ENCODE measurements around the gene FCHO2.

GRCh38 chr5:73008831-73009230, 53.0 kb downstream of the FCHO2 start:
- TF ChIP-seq, protein P1, sequence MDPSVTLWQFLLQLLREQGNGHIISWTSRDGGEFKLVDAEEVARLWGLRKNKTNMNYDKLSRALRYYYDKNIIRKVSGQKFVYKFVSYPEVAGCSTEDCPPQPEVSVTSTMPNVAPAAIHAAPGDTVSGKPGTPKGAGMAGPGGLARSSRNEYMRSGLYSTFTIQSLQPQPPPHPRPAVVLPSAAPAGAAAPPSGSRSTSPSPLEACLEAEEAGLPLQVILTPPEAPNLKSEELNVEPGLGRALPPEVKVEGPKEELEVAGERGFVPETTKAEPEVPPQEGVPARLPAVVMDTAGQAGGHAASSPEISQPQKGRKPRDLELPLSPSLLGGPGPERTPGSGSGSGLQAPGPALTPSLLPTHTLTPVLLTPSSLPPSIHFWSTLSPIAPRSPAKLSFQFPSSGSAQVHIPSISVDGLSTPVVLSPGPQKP (IDR thresholded peaks at IDR 0.05; ENCODE audit: borderline replicate concordance, low read depth, low read length), result no peak
- TF ChIP-seq POLR2A (IDR thresholded peaks at IDR 0.05; ENCODE audit: low read depth, low read length), result no peak
- TF ChIP-seq CTCF (conservative IDR thresholded peaks at IDR 0.05; ENCODE audit: low read depth, low read length), result no peak
- no peak for TF ChIP-seq FOS (IDR thresholded peaks at IDR 0.05; ENCODE audit: low read depth, low read length)
- no peak for TF ChIP-seq RAD21 (IDR thresholded peaks at IDR 0.05; ENCODE audit: low read length)

All from IMR-90 (cell line).